HepG2 (cell line): ENCODE data around the gene COPS7A. TPM values are rescaled to one million over a fixed set of nuclear protein-coding genes. Genes with fewer than 3 reads are reported as not detected.
A peak's percentile ranks its signal among the peaks of the same experiment; 100 is the strongest.

ENCODE experiments used
- ATF1 ChIP-seq: IDR thresholded peaks from 2 replicates; pipeline ENCODE4 v1.6.1; 2016; ENCODE audit warnings: mild to moderate bottlenecking, control low read depth
- BATF2 ChIP-seq: sonication (generic); formaldehyde crosslinking; IDR thresholded peaks from 2 replicates; pipeline ENCODE4 v1.8.0; 2022; ENCODE audit warnings: mild to moderate bottlenecking, missing genetic modification reagents, moderate library complexity
- GABPB1 ChIP-seq: IDR thresholded peaks from 2 replicates; pipeline ENCODE4 v1.6.1; 2016; ENCODE audit warnings: mild to moderate bottlenecking, missing genetic modification reagents, moderate library complexity, missing compliant biosample characterization
- GFI1 ChIP-seq: sonication (generic); formaldehyde crosslinking; IDR thresholded peaks from 2 replicates; pipeline ENCODE4 v1.5.0; 2020; ENCODE audit warnings: missing genetic modification reagents, mild to moderate bottlenecking, borderline replicate concordance
- HOXA5 ChIP-seq: sonication (generic); formaldehyde crosslinking; IDR thresholded peaks from 2 replicates; pipeline ENCODE4 v1.4.0; 2020; ENCODE audit warnings: missing genetic modification reagents
- KLF11 ChIP-seq: IDR thresholded peaks from 2 replicates; pipeline ENCODE4 v1.6.1; 2016; ENCODE audit warnings: missing compliant biosample characterization
- MEIS1 ChIP-seq: sonication (generic); formaldehyde crosslinking; IDR thresholded peaks from 2 replicates; pipeline ENCODE4 v1.9.0; 2021; ENCODE audit warnings: mild to moderate bottlenecking, missing genetic modification reagents, moderate library complexity, borderline replicate concordance
- MXD4 ChIP-seq: IDR thresholded peaks from 2 replicates; pipeline ENCODE4 v1.6.1; 2016; ENCODE audit warnings: mild to moderate bottlenecking, missing biosample characterization, missing genetic modification reagents
- NONO ChIP-seq, 2 experiments: fragments of 450-650 bp in 1 of 2; sonication (generic) in 1 of 2; formaldehyde crosslinking in 1 of 2; IDR thresholded peaks in 1 of 2; conservative IDR thresholded peaks in 1 of 2; 2 replicates each; pipeline versions ENCODE4 v1.6.1 to v1.8.0; 2017 to 2022; ENCODE audit warnings: mild to moderate bottlenecking in 1 of 2, missing genetic modification reagents in 1 of 2, moderate library complexity in 1 of 2
- NR2F6 ChIP-seq, 2 experiments: IDR thresholded peaks; 2 replicates each; pipeline ENCODE4 v1.6.1; 2016; ENCODE audit warnings: antibody characterized with exemption in 1 of 2, mild to moderate bottlenecking in 1 of 2
- SP4 ChIP-seq: sonication (generic); formaldehyde crosslinking; IDR thresholded peaks from 2 replicates; pipeline ENCODE4 v1.8.1; 2023; ENCODE audit warnings: mild to moderate bottlenecking, missing genetic modification reagents
- ZBTB38 ChIP-seq: sonication (generic); formaldehyde crosslinking; IDR thresholded peaks from 2 replicates; pipeline ENCODE4 v1.5.1; 2020; ENCODE audit warnings: mild to moderate bottlenecking, missing genetic modification reagents
- ZSCAN29 ChIP-seq: sonication (generic); formaldehyde crosslinking; conservative IDR thresholded peaks from 2 replicates; pipeline ENCODE4 v1.4.0; 2020; ENCODE audit warnings: mild to moderate bottlenecking, missing genetic modification reagents
- ZUFSP ChIP-seq: sonication (generic); formaldehyde crosslinking; IDR thresholded peaks from 2 replicates; pipeline ENCODE4 v1.9.0; 2021; ENCODE audit warnings: missing genetic modification reagents, mild to moderate bottlenecking, borderline replicate concordance
- polyA plus RNA-seq, 8 experiments: library from polyadenylated mRNA; depleted of rRNA in 3 of 8; stranded (reverse) in 7 of 8; unstranded in 1 of 8; fragments of >200 nt; fragmentation: Illumina TruSeq in 4 of 8; extraction: Trizol in 4 of 8; gene quantifications; 2 replicates each; pipeline versions ENCODE4 v1.2.1 to v1.2.3, GENCODE V29; 2011 to 2016; ENCODE audit warnings: low read depth in 4 of 8, missing spikeins in 1 of 8, mixed read lengths in 1 of 8; ENCODE audit not compliant: insufficient read depth in 1 of 8
- total RNA-seq, 5 experiments: library from RNA; depleted of rRNA; stranded (reverse); fragments of >200 nt; fragmentation: Illumina TruSeq; extraction: Trizol; gene quantifications; 2 replicates each; pipeline ENCODE4 v1.2.3, GENCODE V29; 2016; ENCODE audit warnings: low read depth in 1 of 5
- TF ChIP-seq, protein P1 (sequence below), 2 experiments: sonication (generic) in 1 of 2; formaldehyde crosslinking in 1 of 2; IDR thresholded peaks; 2 replicates each; pipeline versions ENCODE4 v1.4.0 to v1.6.1; 2016 to 2020; ENCODE audit warnings: borderline replicate concordance in 1 of 2, low read depth in 1 of 2, mild to moderate bottlenecking in 1 of 2, missing genetic modification reagents in 1 of 2
- TF ChIP-seq, protein P2 (sequence below): sonication (generic); formaldehyde crosslinking; IDR thresholded peaks from 2 replicates; pipeline ENCODE4 v1.5.1; 2020; ENCODE audit warnings: mild to moderate bottlenecking, missing genetic modification reagents, moderate library complexity

The COPS7A gene
- total and polyA plus RNA-seq, 2 of the 13 experiments (the other 11 are each of a cell fraction or from before 2014, with no cell fraction given): 40.0 to 73.6 TPM

DNA sequence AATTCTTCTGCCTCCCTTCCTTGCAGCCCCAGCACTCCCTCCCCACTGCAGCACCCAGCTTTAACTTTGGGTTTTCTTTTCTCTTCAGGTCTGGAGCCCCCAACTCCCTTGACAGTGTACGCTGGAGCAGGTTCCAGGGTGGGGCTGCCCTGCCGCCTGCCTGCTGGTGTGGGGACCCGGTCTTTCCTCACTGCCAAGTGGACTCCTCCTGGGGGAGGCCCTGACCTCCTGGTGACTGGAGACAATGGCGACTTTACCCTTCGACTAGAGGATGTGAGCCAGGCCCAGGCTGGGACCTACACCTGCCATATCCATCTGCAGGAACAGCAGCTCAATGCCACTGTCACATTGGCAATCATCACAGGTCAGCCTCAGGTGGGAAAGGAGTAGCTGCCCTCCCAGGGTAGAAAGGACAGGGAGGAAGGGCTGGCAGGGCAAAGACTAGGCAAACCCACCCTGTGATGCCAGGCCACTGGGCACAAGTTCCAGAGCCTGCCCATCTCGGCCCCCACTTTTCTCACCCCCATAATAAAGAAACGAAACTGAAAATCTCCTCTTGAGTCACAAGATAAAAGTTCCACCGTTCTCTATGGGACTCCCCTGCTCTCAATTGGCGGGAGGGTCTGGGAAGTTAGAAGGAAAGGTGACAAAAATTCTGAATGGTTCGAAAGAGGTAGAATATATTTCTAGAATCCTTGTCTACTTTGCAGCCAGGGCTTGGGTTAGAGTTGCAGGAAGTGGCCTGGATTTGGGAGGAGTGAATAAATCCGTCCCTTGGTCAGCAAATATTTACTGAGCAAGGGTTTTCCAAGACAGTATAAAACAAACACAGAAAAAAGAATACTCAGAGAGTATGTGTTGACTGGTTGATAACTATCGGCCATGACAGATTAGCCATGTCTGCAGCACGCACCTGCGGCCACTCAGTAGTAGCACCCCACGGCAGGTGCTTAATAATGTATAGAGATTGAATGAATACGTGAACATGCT, 51.6 kb downstream of the COPS7A start (continued):
- TF ChIP-seq, protein P1, sequence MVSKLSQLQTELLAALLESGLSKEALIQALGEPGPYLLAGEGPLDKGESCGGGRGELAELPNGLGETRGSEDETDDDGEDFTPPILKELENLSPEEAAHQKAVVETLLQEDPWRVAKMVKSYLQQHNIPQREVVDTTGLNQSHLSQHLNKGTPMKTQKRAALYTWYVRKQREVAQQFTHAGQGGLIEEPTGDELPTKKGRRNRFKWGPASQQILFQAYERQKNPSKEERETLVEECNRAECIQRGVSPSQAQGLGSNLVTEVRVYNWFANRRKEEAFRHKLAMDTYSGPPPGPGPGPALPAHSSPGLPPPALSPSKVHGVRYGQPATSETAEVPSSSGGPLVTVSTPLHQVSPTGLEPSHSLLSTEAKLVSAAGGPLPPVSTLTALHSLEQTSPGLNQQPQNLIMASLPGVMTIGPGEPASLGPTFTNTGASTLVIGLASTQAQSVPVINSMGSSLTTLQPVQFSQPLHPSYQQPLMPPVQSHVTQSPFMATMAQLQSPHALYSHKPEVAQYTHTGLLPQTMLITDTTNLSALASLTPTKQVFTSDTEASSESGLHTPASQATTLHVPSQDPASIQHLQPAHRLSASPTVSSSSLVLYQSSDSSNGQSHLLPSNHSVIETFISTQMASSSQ (IDR thresholded peaks at IDR 0.05; ENCODE audit: low read depth): peak; percentile 55
- TF ChIP-seq, protein P1 (CRISPR knock-in tag; IDR thresholded peaks at IDR 0.05; ENCODE audit: borderline replicate concordance): peak; percentile 24; the same call in 1 of the 2 replicates
- TF ChIP-seq BATF2 (no peak), MEIS1 (CRISPR knock-in tag) (no peak), NONO (IDR thresholded peaks at IDR 0.05) (no peak), NONO (CRISPR knock-in tag; conservative IDR thresholded peaks at IDR 0.05) (no peak), GFI1 (CRISPR knock-in tag) (peak; percentile 84), HOXA5 (peak; percentile 53; the same call in 1 of the 2 replicates), ZSCAN29 (0 out of 2 replicates have a peak, but pooled peaks have one; percentile 31), ATF1 (CRISPR knock-in tag) (peak; percentile 43; the same call in 1 of the 2 replicates), SP4 (CRISPR knock-in tag) (0 out of 2 replicates have a peak, but pooled peaks have one; percentile 12), NR2F6 (IDR thresholded peaks at IDR 0.05) (peak; percentile 66), NR2F6 (CRISPR knock-in tag; IDR thresholded peaks at IDR 0.05) (peak; percentile 47), ZBTB38 (CRISPR knock-in tag) (no peak), ZUFSP (CRISPR knock-in tag) (no peak), MXD4 (CRISPR knock-in tag) (peak; percentile 44; the same call in 1 of the 2 replicates), KLF11 (CRISPR knock-in tag) (0 out of 2 replicates have a peak, but pooled peaks have one; percentile 52), GABPB1 (no peak; the same call in 1 of the 2 replicates)
- TF ChIP-seq, protein P2, sequence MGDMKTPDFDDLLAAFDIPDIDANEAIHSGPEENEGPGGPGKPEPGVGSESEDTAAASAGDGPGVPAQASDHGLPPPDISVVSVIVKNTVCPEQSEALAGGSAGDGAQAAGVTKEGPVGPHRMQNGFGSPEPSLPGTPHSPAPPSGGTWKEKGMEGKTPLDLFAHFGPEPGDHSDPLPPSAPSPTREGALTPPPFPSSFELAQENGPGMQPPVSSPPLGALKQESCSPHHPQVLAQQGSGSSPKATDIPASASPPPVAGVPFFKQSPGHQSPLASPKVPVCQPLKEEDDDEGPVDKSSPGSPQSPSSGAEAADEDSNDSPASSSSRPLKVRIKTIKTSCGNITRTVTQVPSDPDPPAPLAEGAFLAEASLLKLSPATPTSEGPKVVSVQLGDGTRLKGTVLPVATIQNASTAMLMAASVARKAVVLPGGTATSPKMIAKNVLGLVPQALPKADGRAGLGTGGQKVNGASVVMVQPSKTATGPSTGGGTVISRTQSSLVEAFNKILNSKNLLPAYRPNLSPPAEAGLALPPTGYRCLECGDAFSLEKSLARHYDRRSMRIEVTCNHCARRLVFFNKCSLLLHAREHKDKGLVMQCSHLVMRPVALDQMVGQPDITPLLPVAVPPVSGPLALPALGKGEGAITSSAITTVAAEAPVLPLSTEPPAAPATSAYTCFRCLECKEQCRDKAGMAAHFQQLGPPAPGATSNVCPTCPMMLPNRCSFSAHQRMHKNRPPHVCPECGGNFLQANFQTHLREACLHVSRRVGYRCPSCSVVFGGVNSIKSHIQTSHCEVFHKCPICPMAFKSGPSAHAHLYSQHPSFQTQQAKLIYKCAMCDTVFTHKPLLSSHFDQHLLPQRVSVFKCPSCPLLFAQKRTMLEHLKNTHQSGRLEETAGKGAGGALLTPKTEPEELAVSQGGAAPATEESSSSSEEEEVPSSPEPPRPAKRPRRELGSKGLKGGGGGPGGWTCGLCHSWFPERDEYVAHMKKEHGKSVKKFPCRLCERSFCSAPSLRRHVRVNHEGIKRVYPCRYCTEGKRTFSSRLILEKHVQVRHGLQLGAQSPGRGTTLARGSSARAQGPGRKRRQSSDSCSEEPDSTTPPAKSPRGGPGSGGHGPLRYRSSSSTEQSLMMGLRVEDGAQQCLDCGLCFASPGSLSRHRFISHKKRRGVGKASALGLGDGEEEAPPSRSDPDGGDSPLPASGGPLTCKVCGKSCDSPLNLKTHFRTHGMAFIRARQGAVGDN (CRISPR knock-in tag): peak; percentile 61
